K562 (cell line): ENCODE results near the gene RRAS. TPM values are rescaled to one million over a fixed set of nuclear protein-coding genes. Genes with fewer than 3 reads are reported as not detected.

Source experiments
- ERF ChIP-seq: fragments of 450-650 bp; formaldehyde crosslinking; IDR thresholded peaks from 2 replicates; pipeline ENCODE4 v1.4.0; 2020; ENCODE audit warnings: mild to moderate bottlenecking, mixed read lengths
- PCBP2 ChIP-seq: fragments of 200-400 bp; formaldehyde crosslinking; IDR thresholded peaks from 2 replicates; pipeline ENCODE4 v1.6.1; 2018; ENCODE audit warnings: low read length, low read depth, mild to moderate bottlenecking, moderate library complexity; ENCODE audit not compliant: poor library complexity, severe bottlenecking
- SIN3A ChIP-seq, 2 experiments: fragments of 150-350 bp in 1 of 2; IDR thresholded peaks; 2 replicates each; pipeline ENCODE4 v1.6.1; 2011 to 2016; ENCODE audit warnings: borderline replicate concordance in 2 of 2, low read depth in 2 of 2, low read length in 2 of 2, mild to moderate bottlenecking in 2 of 2, moderate library complexity in 2 of 2; ENCODE audit not compliant: control insufficient read depth in 1 of 2
- polyA plus RNA-seq, 8 experiments: library from polyadenylated mRNA; depleted of rRNA in 4 of 8; stranded (reverse) in 5 of 8; unstranded in 3 of 8; fragments of >200 nt; fragmentation: Nextera tagmentation in 2 of 8; fragmentation: Illumina TruSeq in 1 of 8; extraction: Ambion mirVana in 2 of 8; extraction: Trizol in 1 of 8; gene quantifications; 2 replicates each; pipeline versions ENCODE4 v1.2.1 to v1.2.3, GENCODE V29; 2011 to 2014; ENCODE audit warnings: inconsistent platforms in 1 of 8, missing spikeins in 1 of 8
- total RNA-seq, 7 experiments: library from RNA; depleted of rRNA in 6 of 7; stranded (reverse); fragments of >200 nt in 6 of 7; fragmentation: Illumina TruSeq in 2 of 7; extraction: Trizol in 2 of 7; gene quantifications; 2 replicates each; pipeline versions ENCODE4 v1.2.1 to v1.2.3, GENCODE V29; 2011 to 2021; ENCODE audit warnings: low replicate concordance in 1 of 7
- TF ChIP-seq, protein P1 (sequence below): fragments of 450-650 bp; IDR thresholded peaks from 2 replicates; pipeline ENCODE4 v1.6.1; 2016; ENCODE audit warnings: low read depth
- TF ChIP-seq, protein P2 (sequence below): sonication (generic); formaldehyde crosslinking; IDR thresholded peaks from 2 replicates; pipeline ENCODE4 v1.9.0; 2022; ENCODE audit warnings: mild to moderate bottlenecking, missing genetic modification reagents
- TF ChIP-seq, protein P3 (sequence below): fragments of 450-650 bp; IDR thresholded peaks from 2 replicates; pipeline ENCODE4 v1.6.1; 2016

RRAS gene
- total and polyA plus RNA-seq, 9 of the 15 experiments (the other 6 are each of a cell fraction or from before 2014, with no cell fraction given): 0.70 to 17.3 (median 8.2) TPM

DNA sequence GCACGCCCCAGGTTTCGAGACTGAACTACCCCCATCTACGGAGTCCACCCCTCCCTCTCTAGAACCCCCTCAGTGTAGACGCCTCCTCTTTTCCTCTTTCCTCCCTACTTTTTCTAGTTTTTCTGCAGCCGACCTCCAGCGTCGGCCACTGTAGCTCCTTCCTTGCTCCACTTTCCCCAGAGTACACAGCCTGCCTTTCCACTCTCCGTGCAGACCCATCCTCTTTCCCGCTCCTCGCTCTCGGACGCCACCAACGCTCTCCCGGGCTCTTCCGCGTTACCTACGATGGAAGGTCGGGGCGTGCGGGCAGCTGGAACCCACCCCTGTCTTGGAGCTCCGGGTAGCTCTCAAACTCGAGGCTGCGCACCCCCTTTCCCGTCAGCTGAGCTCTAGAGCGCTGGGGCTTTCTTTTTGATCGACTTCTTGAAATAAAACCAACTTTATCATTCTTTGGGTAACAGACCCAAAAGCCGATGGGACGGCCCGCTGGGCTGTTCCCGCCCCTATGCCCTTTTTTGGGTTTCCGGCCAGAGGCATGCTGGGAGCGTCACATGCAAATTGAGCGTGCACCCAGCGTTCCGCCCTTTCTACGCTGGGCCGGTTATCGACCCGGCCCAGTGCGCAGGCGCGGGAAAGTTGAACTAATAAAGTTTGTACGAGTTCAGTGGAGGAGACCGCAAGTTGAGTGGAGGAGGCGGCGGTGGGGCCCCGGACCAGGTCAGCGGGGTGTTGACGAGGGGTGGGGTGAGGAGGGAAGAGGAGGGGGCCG is 25.6 kb upstream of the RRAS start, which contains the start of the genes BCL2L12 and IRF3 (continued):
- TF ChIP-seq, protein P1, sequence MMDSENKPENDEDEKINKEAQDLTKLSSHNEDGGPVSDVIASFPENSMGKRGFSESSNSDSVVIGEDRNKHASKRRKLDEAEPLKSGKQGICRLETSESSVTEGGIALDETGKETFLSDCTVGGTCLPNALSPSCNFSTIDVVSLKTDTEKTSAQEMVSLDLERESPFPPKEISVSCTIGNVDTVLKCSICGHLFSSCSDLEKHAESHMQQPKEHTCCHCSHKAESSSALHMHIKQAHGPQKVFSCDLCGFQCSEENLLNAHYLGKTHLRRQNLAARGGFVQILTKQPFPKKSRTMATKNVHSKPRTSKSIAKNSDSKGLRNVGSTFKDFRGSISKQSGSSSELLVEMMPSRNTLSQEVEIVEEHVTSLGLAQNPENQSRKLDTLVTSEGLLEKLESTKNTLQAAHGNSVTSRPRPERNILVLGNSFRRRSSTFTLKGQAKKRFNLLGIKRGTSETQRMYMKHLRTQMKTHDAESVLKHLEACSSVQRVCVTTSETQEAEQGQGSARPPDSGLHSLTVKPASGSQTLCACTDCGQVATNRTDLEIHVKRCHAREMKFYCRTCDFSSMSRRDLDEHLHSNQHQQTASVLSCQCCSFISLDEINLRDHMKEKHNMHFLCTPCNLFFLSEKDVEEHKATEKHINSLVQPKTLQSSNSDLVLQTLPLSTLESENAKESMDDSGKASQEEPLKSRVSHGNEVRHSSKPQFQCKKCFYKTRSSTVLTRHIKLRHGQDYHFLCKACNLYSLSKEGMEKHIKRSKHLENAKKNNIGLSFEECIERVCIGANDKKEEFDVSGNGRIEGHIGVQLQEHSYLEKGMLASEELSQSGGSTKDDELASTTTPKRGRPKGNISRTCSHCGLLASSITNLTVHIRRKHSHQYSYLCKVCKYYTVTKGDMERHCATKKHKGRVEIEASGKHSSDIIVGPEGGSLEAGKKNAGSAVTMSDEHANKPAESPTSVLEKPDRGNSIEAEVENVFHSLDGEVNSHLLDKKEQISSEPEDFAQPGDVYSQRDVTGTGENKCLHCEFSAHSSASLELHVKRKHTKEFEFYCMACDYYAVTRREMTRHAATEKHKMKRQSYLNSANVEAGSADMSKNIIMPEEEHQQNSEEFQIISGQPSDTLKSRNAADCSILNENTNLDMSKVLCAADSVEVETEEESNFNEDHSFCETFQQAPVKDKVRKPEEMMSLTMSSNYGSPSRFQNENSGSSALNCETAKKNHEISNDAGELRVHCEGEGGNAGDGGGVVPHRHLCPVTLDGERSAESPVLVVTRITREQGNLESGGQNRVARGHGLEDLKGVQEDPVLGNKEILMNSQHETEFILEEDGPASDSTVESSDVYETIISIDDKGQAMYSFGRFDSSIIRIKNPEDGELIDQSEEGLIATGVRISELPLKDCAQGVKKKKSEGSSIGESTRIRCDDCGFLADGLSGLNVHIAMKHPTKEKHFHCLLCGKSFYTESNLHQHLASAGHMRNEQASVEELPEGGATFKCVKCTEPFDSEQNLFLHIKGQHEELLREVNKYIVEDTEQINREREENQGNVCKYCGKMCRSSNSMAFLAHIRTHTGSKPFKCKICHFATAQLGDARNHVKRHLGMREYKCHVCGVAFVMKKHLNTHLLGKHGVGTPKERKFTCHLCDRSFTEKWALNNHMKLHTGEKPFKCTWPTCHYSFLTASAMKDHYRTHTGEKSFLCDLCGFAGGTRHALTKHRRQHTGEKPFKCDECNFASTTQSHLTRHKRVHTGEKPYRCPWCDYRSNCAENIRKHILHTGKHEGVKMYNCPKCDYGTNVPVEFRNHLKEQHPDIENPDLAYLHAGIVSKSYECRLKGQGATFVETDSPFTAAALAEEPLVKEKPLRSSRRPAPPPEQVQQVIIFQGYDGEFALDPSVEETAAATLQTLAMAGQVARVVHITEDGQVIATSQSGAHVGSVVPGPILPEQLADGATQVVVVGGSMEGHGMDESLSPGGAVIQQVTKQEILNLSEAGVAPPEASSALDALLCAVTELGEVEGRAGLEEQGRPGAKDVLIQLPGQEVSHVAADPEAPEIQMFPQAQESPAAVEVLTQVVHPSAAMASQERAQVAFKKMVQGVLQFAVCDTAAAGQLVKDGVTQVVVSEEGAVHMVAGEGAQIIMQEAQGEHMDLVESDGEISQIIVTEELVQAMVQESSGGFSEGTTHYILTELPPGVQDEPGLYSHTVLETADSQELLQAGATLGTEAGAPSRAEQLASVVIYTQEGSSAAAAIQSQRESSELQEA: 0 out of 2 replicates have a peak, but pooled peaks have one; percentile 1
- TF ChIP-seq, protein P2, sequence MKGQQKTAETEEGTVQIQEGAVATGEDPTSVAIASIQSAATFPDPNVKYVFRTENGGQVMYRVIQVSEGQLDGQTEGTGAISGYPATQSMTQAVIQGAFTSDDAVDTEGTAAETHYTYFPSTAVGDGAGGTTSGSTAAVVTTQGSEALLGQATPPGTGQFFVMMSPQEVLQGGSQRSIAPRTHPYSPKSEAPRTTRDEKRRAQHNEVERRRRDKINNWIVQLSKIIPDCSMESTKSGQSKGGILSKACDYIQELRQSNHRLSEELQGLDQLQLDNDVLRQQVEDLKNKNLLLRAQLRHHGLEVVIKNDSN (CRISPR knock-in tag): peak; percentile 46; the same call in 1 of the 2 replicates
- TF ChIP-seq SIN3A (IDR thresholded peaks at IDR 0.05; ENCODE audit: borderline replicate concordance in 2 of 2, control insufficient read depth in 1 of 2, low read depth in 2 of 2, low read length in 2 of 2): peak; percentile 57 to 76; a peak in 2 of 4 replicates
- TF ChIP-seq, protein P3, sequence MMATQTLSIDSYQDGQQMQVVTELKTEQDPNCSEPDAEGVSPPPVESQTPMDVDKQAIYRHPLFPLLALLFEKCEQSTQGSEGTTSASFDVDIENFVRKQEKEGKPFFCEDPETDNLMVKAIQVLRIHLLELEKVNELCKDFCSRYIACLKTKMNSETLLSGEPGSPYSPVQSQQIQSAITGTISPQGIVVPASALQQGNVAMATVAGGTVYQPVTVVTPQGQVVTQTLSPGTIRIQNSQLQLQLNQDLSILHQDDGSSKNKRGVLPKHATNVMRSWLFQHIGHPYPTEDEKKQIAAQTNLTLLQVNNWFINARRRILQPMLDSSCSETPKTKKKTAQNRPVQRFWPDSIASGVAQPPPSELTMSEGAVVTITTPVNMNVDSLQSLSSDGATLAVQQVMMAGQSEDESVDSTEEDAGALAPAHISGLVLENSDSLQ: peak; percentile 14; the same call in 1 of the 2 replicates
- no peak for TF ChIP-seq PCBP2
- no peak for TF ChIP-seq ERF (CRISPR knock-in tag)
